Testis (tissue), 2 donors: ENCODE results near the gene UBR2.

Source experiments
- POLR2A ChIP-seq: fragments of 450-650 bp; IDR thresholded peaks from one replicate; pipeline ENCODE4 v1.6.1; 2017; ENCODE audit warnings: antibody characterized with exemption, mild to moderate bottlenecking, moderate library complexity
- TF ChIP-seq, protein P1 (sequence below), 3 experiments: fragments of 450-650 bp in 2 of 3; fragments of 200-600 bp in 1 of 3; sonication (generic) in 1 of 3; IDR thresholded peaks; one replicate each; pipeline ENCODE4 v1.5.1; 2016 to 2019; ENCODE audit warnings: antibody characterized with exemption in 3 of 3, mild to moderate bottlenecking in 2 of 3, moderate library complexity in 1 of 3

DNA sequence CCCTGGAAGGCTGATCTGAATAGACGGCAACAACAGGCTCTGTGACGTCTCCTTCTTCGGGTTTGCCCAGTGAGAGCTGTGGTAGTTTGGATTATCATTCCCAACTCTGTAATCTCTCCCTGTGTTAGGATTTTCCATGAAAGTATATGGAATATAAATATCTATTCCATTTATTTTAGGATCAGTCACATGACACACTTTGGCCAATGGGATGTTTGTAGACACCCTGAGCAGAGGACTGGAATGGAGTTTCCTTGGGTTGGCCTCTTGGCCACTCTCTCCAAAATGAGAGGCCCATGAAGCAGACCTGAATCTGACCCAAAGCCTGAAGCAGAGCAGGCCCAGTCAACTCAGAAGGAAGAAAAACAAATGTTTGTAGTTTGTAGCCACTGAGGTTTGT, 37.2 kb upstream of the UBR2 start:
- TF ChIP-seq, protein P1, sequence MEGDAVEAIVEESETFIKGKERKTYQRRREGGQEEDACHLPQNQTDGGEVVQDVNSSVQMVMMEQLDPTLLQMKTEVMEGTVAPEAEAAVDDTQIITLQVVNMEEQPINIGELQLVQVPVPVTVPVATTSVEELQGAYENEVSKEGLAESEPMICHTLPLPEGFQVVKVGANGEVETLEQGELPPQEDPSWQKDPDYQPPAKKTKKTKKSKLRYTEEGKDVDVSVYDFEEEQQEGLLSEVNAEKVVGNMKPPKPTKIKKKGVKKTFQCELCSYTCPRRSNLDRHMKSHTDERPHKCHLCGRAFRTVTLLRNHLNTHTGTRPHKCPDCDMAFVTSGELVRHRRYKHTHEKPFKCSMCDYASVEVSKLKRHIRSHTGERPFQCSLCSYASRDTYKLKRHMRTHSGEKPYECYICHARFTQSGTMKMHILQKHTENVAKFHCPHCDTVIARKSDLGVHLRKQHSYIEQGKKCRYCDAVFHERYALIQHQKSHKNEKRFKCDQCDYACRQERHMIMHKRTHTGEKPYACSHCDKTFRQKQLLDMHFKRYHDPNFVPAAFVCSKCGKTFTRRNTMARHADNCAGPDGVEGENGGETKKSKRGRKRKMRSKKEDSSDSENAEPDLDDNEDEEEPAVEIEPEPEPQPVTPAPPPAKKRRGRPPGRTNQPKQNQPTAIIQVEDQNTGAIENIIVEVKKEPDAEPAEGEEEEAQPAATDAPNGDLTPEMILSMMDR (IDR thresholded peaks at IDR 0.05) = no peak
- no peak for TF ChIP-seq POLR2A
